HUES6 (cell line): ENCODE measurements around the gene NCAPD3.

Experiments
- H3K27ac ChIP-seq: 2 replicates; pipeline ENCODE4 v1.7.0; 2013; ENCODE audit warnings: low read depth, mild to moderate bottlenecking, low read length, inconsistent platforms
- H3K27me3 ChIP-seq: 2 replicates; pipeline ENCODE4 v1.6.1; 2013; ENCODE audit warnings: low read length; ENCODE audit not compliant: control insufficient read depth, insufficient read depth
- H3K36me3 ChIP-seq: 2 replicates; pipeline ENCODE4 v1.6.1; 2013; ENCODE audit warnings: low read length; ENCODE audit not compliant: control insufficient read depth, insufficient read depth
- H3K4me1 ChIP-seq: 2 replicates; pipeline ENCODE4 v1.6.1; 2013; ENCODE audit warnings: low read length; ENCODE audit not compliant: control insufficient read depth, insufficient read depth
- H3K4me3 ChIP-seq: 2 replicates; pipeline ENCODE4 v1.5.1; 2013; ENCODE audit warnings: low read depth, low read length
- H3K9ac ChIP-seq: one replicate; pipeline ENCODE4 v1.6.1; 2013; ENCODE audit warnings: mild to moderate bottlenecking, low read length
- H3K9me3 ChIP-seq: 2 replicates; pipeline ENCODE4 v1.6.1; 2013; ENCODE audit warnings: low read depth, low read length; ENCODE audit not compliant: control insufficient read depth, insufficient read depth

Gene NCAPD3

DNA sequence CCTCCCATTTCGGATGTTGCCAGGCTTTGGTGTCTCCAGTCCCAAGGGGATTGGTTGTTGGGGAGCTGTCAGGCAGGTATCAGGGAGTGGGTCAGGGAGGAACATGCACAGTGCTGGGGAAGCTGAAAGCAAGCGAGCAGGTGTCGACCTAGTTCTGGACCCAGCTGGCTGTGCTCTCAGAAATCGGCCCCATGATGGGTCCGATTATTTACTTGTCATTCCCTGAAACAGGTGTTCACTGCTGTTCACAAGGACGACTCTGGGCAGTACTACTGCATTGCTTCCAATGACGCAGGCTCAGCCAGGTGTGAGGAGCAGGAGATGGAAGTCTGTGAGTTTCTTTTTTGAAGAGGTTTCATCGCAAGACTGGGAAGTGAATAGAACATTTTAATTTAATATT, 78.1 kb downstream of the NCAPD3 start:
- Histone ChIP-seq H3K27ac (no peak overlapping the region), H3K4me3 (no peak overlapping the region), H3K36me3 (peaks cover 96% of the 10 kb centered on the region), H3K9me3 (peaks cover 39% of the 10 kb centered on the region), H3K27me3 (no peaks in the 10 kb centered on the region), H3K4me1 (no peaks in the 10 kb centered on the region), H3K9ac (no peak overlapping the region)

DNA sequence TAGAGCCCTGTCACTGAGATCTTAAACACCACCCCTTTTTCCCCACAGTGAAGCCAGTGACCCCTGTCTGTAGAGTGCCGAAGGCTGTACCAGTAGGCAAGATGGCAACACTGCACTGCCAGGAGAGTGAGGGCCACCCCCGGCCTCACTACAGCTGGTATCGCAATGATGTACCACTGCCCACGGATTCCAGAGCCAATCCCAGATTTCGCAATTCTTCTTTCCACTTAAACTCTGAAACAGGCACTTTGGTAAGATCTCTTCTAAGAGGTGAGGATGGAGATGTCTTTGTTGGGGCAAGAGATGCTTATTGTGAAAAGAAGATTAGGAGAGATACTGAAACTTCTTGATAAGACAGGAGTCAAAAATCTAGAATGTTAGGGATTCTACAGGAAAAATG, 79.0 kb downstream of the NCAPD3 start:
- no peaks in the 10 kb centered on the region for H3K27me3 ChIP-seq
- no peak overlapping the region for H3K9ac ChIP-seq
- no peak overlapping the region for H3K27ac ChIP-seq
- H3K4me3 ChIP-seq: no peak overlapping the region
- H3K36me3 ChIP-seq: peaks cover 91% of the 10 kb centered on the region
- peaks cover 39% of the 10 kb centered on the region for H3K9me3 ChIP-seq
- no peaks in the 10 kb centered on the region for H3K4me1 ChIP-seq

- Histone ChIP-seq H3K27ac (no peak overlapping the region), H3K9ac (no peak overlapping the region), H3K9me3 (peaks cover 39% of the 10 kb centered on the region), H3K4me3 (no peak overlapping the region), H3K27me3 (no peaks in the 10 kb centered on the region), H3K36me3 (peaks cover 82% of the 10 kb centered on the region), H3K4me1 (no peaks in the 10 kb centered on the region)
Measured at GRCh38 chr11:134143801-134144200, 80.0 kb downstream of the NCAPD3 start.

DNA sequence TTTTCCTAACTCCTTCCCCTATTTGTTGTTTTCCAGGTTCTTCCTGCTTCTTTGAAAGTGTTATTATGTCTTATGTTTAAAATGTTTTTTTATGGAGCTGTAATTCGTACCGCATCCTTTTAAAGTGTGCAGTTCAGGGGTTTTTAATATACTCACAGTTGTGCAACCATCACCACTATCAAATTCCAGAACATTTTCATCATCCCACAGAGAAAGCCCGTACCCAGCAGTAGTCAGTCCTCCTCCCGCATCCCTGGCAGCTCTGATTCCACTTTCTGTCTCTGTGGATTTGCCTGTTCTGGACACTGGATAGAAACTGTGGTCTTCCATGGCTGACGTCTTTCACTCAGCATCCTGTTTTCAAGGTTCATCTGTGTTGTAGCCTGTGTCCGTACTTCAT, 81.2 kb downstream of the NCAPD3 start:
- H3K27ac ChIP-seq: no peak overlapping the region
- no peak overlapping the region for H3K9ac ChIP-seq
- no peaks in the 10 kb centered on the region for H3K27me3 ChIP-seq
- H3K4me1 ChIP-seq: no peaks in the 10 kb centered on the region
- no peak overlapping the region for H3K4me3 ChIP-seq
- peaks cover 39% of the 10 kb centered on the region for H3K9me3 ChIP-seq
- H3K36me3 ChIP-seq: peaks cover 69% of the 10 kb centered on the region

DNA sequence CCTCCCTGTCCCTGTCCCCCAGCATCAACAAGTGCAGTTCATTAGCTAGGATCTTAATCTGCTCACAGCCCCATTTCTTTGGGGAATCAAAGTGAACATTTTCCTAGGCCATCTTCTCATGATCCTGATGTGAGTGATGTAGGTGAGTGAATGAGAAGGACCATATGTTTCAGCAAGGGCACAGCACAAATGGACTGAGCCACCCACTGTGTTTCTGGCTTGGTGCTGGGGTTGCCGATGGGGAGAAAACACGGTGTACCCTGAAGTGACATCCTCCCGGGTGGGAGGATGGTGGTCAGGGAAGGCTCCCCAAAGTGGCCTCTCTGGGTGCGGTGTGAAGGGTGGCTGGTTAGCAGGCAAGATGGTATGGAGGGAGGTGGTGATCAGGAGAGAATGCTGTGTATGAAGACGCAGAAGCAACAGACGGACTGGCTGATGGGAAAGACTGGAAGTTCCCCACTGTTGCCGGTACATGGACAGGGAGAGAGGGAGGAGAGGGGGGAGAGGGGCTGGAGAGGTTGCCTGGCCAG, 82.7 kb downstream of the NCAPD3 start:
- Histone ChIP-seq H3K4me3 (no peak overlapping the region), H3K27me3 (no peaks in the 10 kb centered on the region), H3K4me1 (no peaks in the 10 kb centered on the region), H3K9me3 (peaks cover 34% of the 10 kb centered on the region), H3K36me3 (peaks cover 55% of the 10 kb centered on the region), H3K27ac (no peak overlapping the region), H3K9ac (no peak overlapping the region)

- H3K27me3 ChIP-seq: no peaks in the 10 kb centered on the region
- no peak overlapping the region for H3K4me3 ChIP-seq
- peaks cover 44% of the 10 kb centered on the region for H3K36me3 ChIP-seq
- no peak overlapping the region for H3K9ac ChIP-seq
- H3K4me1 ChIP-seq: no peaks in the 10 kb centered on the region
- peaks cover 26% of the 10 kb centered on the region for H3K9me3 ChIP-seq
- H3K27ac ChIP-seq: no peak overlapping the region
Measured at GRCh38 chr11:134139873-134140331, 83.9 kb downstream of the NCAPD3 start.

GRCh38 chr11:134139303-134139872, 84.4 kb downstream of the NCAPD3 start:
- Histone ChIP-seq H3K27me3 (no peaks in the 10 kb centered on the region), H3K27ac (no peak overlapping the region), H3K4me1 (no peaks in the 10 kb centered on the region), H3K9ac (no peak overlapping the region), H3K9me3 (peaks cover 26% of the 10 kb centered on the region), H3K36me3 (peaks cover 39% of the 10 kb centered on the region), H3K4me3 (no peak overlapping the region)

- Histone ChIP-seq H3K4me3 (no peak overlapping the region), H3K9ac (no peak overlapping the region), H3K27me3 (no peaks in the 10 kb centered on the region), H3K36me3 (peaks cover 29% of the 10 kb centered on the region), H3K27ac (no peak overlapping the region), H3K9me3 (peaks cover 26% of the 10 kb centered on the region), H3K4me1 (no peaks in the 10 kb centered on the region)
Measured at GRCh38 chr11:134138376-134138775, 85.4 kb downstream of the NCAPD3 start.

DNA sequence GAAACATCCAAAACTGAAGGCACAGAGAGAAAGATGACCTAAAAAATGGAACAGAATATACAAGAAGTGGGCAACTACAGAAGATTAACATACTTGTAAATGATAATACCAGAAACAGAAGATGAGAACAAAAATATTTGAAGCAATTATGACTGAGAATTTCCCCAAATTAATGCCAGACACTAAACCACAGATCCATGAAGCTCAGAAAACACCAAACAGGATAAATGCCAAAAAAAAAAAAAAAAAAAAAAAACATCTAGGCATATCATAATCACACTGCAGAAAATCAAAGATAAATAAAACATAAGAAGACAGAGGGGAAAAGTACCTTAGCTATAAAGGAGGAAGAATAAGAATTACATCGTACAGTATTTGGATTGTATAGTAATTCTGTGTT, 89.6 kb downstream of the NCAPD3 start:
- no peaks in the 10 kb centered on the region for H3K36me3 ChIP-seq
- no peaks in the 10 kb centered on the region for H3K27me3 ChIP-seq
- no peaks in the 10 kb centered on the region for H3K4me1 ChIP-seq
- H3K4me3 ChIP-seq: no peak overlapping the region
- no peak overlapping the region for H3K9ac ChIP-seq
- H3K27ac ChIP-seq: no peak overlapping the region
- H3K9me3 ChIP-seq: peaks cover 37% of the 10 kb centered on the region

DNA sequence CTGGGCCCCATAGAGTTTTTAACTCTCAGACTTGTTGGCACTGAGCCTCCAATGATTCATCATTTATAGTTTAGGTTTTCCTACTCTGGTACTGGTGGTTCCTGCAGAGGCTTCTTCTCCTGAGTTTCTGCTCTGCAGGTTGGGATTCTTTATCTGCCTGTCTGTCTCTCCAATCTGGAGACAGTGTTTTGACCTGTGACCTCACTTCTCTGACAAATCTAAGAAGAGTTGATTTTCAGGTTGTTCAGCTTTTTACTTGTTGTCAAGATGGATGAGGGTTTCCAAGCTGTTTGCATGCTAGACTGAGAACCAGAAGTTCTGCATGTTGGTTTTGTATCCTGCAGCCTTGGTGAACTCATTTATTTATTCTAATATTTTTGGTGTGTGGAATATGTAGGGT, 91.0 kb downstream of the NCAPD3 start:
- Histone ChIP-seq H3K9ac (no peak overlapping the region), H3K27ac (no peak overlapping the region), H3K4me1 (no peaks in the 10 kb centered on the region), H3K9me3 (peaks cover 37% of the 10 kb centered on the region), H3K27me3 (no peaks in the 10 kb centered on the region), H3K4me3 (no peak overlapping the region), H3K36me3 (no peaks in the 10 kb centered on the region)

GRCh38 chr11:134131628-134132244, 92.0 kb downstream of the NCAPD3 start:
- Histone ChIP-seq H3K27ac (no peak overlapping the region), H3K4me1 (no peaks in the 10 kb centered on the region), H3K27me3 (no peaks in the 10 kb centered on the region), H3K36me3 (peaks cover 3% of the 10 kb centered on the region; the same call in 1 of the 2 replicates), H3K9ac (no peak overlapping the region), H3K9me3 (peaks cover 37% of the 10 kb centered on the region), H3K4me3 (no peak overlapping the region)
